ENCODE measurements around the gene ABHD5.

ABHD5 gene

DNA sequence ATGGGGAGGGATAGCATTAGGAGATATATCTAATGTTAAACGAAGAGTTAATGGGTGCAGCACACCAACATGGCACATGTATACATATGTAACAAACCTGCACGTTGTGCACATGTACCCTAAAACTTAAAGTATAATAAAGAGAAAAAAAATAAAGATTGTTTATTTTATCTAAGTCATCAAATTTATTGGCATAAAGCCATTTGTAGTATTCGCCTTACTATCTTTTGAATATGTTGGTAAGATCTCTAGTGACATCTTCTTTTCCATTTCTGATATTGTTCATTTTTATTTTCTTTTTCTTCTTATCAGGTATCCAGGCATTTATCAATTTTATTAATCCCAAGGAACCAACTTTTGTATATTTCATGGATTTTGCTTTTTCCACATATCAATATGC lies 5.8 kb upstream of the ABHD5 start:
- TF ChIP-seq ZFX (IDR thresholded peaks at IDR 0.05) (no peak), CTCF (conservative IDR thresholded peaks at IDR 0.05) (no peak)

GRCh38 chr3:43685921-43686320 lies 4.8 kb upstream of the ABHD5 start:
- TF ChIP-seq ZFX (IDR thresholded peaks at IDR 0.05) (no peak), CTCF (conservative IDR thresholded peaks at IDR 0.05) (no peak)
- no peak overlapping the region for H3K27ac ChIP-seq

More for the DNA sequence above, 5.8 kb upstream of the ABHD5 start:
- no peak overlapping the region for H3K27ac ChIP-seq

GRCh38 chr3:43686333-43686699 lies 4.4 kb upstream of the ABHD5 start:
- no peak overlapping the region for H3K27ac ChIP-seq
- TF ChIP-seq CTCF (conservative IDR thresholded peaks at IDR 0.05) (no peak), ZFX (IDR thresholded peaks at IDR 0.05) (no peak)

DNA sequence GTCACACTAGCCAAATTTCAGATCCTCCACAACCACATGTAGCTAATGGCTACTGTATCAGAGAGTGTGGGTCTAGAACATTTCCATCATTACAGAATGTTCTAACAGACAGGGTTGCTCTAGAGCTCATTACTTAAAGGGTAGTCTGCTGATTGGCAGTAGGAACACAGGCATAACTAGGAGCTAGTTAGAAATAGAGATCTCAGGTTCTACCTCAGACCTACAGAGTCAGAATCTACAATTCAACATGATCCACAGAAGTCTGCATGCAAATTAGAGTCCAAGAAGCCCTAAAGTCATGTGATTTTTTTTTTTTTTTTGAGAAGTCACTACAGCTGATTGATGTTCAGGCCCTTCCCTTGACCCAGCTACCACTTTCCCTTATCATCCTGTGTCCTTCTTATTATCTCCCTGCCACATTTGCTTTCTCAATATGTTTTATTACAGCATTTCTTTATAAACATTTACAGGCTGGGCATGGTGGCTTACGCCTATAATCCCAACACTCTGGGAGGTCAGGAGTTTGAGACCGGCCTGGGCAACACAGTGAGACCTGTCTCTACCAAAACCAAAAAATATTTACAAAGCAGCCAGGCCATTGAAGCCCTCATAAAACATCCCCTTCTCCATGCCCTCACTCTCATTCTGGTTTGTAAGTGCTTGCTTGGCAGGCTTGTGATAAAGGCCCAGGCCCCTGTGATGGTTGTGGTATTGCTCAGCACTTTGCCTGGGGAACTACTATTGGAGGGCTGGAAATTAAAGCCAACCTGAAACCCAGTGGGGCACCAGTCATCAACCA lies 3.8 kb upstream of the ABHD5 start:
- H3K27ac ChIP-seq, result no peak overlapping the region
- TF ChIP-seq ZFX (IDR thresholded peaks at IDR 0.05) (no peak), CTCF (conservative IDR thresholded peaks at IDR 0.05) (no peak)

DNA sequence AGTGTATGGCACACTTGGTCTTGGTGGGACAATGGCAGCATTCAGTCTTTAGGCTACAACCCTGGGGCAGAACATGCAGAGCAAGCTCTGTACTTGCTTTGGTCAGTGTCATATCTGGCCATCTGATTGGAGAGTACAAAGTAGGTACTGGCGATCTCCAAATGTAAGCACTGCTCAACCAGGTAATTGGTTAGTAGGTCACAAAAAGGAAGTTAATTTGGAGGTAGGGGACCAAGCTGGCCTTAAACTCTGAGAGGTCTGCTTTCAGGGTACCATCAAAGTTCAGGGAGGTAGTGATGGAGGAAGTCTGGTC lies 3.3 kb upstream of the ABHD5 start:
- H3K27ac ChIP-seq, result no peak overlapping the region
- TF ChIP-seq CTCF (conservative IDR thresholded peaks at IDR 0.05), result no peak
- TF ChIP-seq ZFX (IDR thresholded peaks at IDR 0.05), result no peak

GRCh38 chr3:43688245-43688650 lies 2.5 kb upstream of the ABHD5 start:
- no peak overlapping the region for H3K27ac ChIP-seq
- TF ChIP-seq CTCF (conservative IDR thresholded peaks at IDR 0.05), result no peak
- no peak for TF ChIP-seq ZFX (IDR thresholded peaks at IDR 0.05)

GRCh38 chr3:43689166-43689565 lies 1.6 kb upstream of the ABHD5 start:
- TF ChIP-seq CTCF (conservative IDR thresholded peaks at IDR 0.05) (no peak), ZFX (IDR thresholded peaks at IDR 0.05) (no peak)
- H3K27ac ChIP-seq, result no peak overlapping the region

All from C4-2B (cell line).